ENCODE measurements around the gene SULT4A1.

DNA sequence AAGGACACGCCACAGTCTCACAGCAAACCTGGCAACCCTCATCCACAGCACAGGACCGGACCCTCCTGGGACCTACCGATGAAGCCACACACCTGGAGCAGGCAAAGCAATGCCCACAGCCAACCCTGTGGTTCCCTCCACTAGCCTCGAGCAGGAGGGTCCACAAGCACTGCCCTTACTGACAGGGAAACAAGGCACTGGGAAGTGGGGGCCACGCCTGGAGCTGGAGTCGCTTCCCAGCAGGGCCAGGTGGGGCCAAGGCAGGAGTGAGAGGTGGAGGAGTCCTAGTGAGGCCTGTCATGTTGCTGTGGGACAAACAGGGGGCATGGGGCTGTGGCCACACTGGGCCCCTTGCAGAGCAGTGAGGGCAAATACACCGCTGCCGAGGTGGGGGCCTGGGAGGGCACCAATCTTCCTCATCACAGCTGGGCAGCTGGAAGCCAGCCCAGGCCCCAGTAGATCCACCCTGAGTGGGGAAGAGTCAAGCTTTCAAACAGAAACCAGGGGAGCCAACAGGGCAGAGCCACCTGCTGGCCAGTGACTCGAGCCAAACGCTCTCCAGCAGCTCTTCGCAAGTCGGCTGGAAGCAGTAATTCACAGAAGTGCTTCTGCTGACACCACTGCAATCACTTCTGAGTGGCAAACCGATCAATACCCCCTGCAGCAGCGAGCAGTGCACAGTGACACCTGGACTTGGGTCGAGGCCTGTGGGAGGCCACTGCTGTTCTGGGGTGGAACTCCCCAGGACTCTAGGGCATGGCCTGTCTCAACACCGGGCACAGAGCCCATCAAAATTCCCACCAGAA lies 13.7 kb downstream of the SULT4A1 start:
- TF ChIP-seq, protein P1, sequence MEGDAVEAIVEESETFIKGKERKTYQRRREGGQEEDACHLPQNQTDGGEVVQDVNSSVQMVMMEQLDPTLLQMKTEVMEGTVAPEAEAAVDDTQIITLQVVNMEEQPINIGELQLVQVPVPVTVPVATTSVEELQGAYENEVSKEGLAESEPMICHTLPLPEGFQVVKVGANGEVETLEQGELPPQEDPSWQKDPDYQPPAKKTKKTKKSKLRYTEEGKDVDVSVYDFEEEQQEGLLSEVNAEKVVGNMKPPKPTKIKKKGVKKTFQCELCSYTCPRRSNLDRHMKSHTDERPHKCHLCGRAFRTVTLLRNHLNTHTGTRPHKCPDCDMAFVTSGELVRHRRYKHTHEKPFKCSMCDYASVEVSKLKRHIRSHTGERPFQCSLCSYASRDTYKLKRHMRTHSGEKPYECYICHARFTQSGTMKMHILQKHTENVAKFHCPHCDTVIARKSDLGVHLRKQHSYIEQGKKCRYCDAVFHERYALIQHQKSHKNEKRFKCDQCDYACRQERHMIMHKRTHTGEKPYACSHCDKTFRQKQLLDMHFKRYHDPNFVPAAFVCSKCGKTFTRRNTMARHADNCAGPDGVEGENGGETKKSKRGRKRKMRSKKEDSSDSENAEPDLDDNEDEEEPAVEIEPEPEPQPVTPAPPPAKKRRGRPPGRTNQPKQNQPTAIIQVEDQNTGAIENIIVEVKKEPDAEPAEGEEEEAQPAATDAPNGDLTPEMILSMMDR (IDR thresholded peaks at IDR 0.05): no peak
- TF ChIP-seq POLR2A (IDR thresholded peaks at IDR 0.05) (no peak), POLR2AphosphoS5 (IDR thresholded peaks at IDR 0.05) (no peak), EP300 (IDR thresholded peaks at IDR 0.05) (no peak)
